Putamen (tissue), 1 donor: Measurements from ENCODE around the gene S100A6.
A peak's percentile ranks its signal among the peaks of the same experiment; 100 is the strongest.
"Not testable (repeated sequence)": the region's sequence is repeated elsewhere in the genome, so short reads cannot be mapped to it uniquely, and the experiment has no call there.

Experiments used
- DNase-seq: peaks from one replicate; pipeline ENCODE4 v3.0.0-alpha.2; 2016; ENCODE audit warnings: low spot score

Gene S100A6

GRCh38 chr1:153535242-153536011 is at the start of gene S100A6:
TSS of gene S100A6 (minus strand) at chr1:153535991. CDS start at chr1:153535339, 652 bp downstream.
- no peak for DNase-seq

DNA sequence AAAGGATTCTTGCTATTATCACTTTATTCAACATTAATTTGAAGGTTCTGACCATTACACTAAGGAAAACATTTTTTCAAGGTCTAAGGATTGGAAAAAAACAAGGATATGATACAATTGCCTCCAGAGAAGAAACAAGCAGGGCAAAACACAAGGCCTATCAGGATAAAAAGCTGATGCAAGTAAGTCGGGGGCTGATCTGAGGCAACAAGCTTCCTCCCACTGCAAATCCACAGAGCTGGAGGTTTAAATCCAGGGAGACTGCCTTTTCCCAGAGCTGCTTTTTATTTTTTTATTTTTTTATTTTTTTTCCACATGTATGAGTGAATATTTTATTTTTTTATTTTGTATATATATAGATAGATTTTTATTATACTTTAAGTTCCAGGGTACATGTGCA is 49.2 kb upstream of the S100A6 start:
- no peak for DNase-seq

DNA sequence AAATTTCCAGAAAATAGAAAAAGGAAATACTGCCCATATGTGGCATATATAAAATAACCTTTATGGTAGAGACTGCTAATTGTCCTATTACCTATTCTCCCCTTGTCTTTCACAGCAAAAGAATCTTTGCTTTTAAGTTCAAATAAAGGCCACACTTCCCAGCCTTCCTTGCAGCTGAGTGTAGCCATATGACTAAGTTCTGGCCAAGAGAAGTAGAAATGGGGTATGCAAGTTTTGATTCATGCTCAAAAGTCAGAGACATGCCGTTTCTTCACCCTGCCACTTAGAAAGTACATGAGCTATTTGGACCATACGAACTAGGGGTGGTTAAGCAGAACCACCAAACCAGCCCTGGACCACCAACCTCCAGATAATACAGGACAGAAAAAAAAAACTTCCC is 48.2 kb upstream of the S100A6 start:
- DNase-seq = no peak

DNA sequence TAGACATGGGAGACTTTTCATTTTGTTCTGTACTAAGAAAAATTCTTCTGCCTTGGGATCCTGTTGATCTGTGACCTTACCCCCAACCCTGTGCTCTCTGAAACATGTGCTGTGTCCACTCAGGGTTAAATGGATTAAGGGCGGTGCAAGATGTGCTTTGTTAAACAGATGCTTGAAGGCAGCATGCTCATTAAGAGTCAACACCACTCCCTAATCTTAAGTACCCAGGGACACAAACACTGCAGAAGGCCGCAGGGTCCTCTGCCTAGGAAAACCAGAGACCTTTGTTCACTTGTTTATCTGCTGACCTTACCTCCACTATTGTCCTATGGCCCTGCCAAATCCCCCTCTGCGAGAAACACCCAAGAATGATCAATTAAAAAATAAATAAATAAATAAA is 47.7 kb upstream of the S100A6 start:
- DNase-seq = not testable (repeated sequence)

DNA sequence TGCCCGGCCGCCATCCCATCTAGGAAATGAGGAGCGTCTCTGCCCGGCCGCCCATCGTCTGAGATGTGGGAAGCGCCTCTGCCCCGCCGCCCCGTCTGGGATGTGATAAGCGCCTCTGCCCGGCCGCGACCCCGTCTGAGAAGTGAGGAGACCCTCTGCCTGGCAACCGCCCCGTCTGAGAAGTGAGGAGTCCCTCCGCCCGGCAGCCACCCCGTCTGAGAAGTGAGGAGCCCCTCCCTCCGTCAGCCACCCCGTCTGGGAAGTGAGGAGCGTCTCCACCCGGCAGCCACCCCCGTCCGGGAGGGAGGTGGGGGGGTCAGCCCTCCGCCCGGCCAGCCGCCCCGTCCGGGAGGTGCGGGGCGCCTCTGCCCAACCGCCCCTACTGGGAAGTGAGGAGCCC is 47.0 kb upstream of the S100A6 start:
- not testable (repeated sequence) for DNase-seq

DNA sequence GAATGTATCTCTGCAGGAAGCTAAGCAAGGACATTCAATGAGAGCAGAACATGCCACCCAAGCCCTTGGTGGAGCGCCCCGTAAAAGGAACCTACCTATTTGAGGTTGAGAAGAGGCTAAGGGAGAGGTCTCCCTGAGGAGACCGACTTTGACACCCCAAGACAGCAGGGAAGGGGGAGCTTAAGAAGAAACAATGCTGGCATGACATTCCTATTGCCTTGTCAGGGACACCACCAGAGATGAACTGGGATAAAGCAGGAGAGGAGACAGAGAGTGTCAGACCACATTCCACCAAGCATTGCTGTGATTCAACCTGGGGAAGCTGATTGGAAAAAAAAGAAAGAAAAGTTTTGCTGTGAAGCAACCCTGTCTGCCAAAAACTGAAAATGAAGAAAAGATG is 43.1 kb upstream of the S100A6 start:
- no peak for DNase-seq

DNA sequence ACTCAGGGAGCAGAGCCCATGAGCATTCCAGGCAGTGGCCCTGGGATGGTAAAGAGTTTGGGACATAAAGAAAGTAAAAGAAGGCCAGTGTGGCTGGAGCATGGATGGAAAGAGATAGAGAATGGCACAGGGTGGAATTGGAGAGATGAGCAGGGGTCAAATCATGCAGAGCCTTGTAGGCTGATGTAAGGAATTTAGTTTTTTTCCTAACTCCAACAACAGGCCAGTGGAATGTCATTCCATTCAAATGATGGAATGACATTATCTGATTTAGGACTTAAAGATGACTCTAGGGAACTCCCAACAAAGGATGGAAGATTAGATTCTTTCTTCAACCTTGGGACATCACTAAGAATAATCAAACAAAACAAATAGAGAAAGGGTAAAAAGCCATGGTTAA is 42.7 kb upstream of the S100A6 start:
- no peak for DNase-seq

DNA sequence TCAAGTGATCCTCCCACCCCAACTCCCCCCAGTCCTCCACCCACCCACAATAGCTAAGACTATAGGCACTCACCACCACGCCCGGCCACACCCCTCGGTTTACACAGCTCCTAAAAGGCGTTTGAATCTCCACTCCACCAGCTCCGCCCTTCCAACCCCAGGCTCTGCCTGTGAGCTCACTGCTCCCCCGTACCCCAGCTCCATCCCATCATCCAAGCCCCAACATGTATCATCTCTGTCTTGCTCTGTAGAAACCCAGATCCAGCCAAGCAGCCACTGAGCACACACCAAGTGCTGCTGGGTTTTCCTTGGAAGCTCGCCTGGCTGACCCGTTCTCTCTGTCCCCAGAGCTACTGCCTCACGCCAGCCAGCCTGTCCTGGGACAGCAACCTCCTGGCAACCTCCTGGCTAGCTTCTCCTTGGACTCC is 41.8 kb upstream of the S100A6 start:
- no peak for DNase-seq

- DNase-seq = no peak
Observed at GRCh38 chr1:153577138-153577537, 41.3 kb upstream of the S100A6 start.

- not testable (repeated sequence) for DNase-seq
Observed at GRCh38 chr1:153575497-153575896, 39.7 kb upstream of the S100A6 start.

GRCh38 chr1:153575081-153575491 is 39.3 kb upstream of the S100A6 start:
- DNase-seq = not testable (repeated sequence)

GRCh38 chr1:153573351-153573750 is 37.6 kb upstream of the S100A6 start:
- no peak for DNase-seq

DNA sequence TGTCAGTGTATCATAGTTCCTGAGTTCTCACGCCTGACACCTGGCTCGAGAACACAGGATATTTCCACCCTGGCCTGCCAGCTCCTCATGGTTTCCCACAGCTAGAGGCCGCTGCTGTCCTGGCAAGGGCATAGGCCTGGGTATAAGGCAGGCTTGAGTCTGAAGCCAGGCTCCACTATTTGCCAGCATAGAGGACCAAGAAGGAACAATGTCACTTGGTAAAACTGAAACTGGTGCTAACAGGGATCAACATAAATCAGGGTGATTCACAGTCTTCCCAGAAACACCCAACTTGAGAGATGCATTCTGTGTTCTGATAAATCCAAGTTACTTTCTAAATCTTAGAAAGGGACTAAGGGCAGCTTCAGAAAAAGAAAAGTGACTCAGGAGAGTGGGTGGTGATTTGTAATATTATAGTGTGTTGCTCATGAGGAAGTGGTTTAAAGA is 36.8 kb upstream of the S100A6 start:
- peak; percentile 81 for DNase-seq

DNA sequence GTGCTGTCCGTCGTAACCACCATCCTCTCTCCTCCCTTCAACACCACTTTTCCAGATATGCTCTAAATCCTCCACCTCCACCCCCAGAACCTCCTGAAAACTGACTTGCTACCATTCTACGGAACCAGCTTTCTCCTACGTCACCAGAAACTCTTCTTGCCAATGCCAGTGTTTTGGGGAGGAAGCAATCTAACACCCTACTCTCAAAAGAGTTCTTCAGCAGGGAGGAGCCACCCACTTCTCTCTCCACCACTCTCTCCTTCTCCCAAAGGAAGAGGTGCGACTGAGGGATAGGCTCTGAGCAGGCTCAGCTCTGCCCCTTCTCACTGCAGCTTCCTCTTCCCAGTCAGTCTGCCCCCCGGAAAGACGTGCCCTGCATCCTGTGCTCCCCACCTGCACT is 35.9 kb upstream of the S100A6 start:
- no peak for DNase-seq

DNA sequence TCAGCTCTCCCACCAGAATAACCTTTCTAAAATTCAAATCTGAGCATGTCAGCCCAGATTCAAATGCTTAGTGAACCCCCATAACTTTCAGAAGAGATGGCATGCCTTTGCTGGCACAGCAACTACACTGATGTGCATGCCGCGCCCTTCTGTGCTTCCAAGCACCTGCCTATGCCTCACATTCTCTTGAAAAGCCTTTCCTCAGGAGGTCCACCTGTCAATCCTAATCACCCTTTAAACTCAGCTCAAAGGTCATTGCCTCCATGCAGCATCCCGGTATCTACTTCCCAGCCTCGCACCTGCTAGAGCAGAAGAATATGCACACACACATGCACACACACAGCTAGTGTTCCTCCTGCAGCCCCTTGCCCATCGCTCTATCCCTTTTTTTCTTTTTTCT is 35.1 kb upstream of the S100A6 start:
- no peak for DNase-seq

DNA sequence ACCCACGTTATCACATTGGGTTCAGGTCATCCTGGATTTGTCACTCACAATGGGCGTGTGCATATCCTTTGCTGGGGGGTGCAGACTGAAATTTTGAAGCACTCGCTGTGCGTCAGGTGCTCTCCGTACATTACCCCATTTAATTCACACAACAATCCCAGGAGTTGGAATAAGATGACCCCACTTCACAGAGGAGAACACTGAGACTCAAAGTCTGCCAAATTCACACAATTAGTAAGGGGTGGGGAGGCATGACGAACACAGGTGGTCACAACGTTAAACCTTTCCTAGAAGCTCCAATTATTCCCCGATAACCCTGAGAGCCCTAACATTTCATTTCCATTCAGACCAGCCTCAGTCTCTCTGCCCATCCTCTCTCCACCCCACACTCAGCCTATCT is 33.7 kb upstream of the S100A6 start:
- no peak for DNase-seq

GRCh38 chr1:153568367-153569099 is 32.7 kb upstream of the S100A6 start:
- peak; percentile 61 for DNase-seq

DNA sequence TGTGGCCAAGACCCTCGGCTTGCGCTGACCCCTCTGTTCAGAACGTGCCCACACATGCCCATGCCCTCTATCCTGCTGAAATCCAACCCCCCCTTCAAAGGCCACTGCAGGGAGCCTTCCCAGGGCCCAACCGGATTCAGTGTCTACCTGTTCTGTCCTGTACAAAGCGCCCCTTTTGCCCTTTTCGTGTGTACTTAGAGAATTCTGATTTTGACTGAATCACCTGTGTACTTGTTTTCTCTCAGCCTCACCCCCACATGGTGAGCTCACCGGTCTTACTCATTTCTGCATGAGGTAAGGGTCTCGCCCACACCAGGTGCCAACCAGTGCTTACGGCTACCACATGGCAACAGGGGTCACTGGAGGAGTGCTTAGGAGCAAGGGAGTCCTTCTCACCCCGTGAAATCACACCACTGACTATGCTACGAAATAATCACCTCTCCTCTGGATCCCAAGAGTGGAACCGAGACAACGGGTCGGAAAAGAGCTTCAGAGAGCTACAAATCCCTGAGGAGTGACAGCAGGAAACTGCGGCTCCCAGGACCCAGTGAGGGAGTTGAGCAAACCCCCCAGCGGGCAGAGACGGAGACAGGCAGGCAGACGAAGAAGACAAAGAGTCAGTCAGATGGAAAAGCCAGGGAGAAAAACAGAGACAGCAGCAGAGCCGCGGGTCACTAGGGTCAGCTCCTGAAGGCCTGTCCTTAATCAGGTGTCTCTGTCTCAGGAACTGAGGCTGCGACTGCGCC is 32.0 kb upstream of the S100A6 start:
- DNase-seq = no peak

DNA sequence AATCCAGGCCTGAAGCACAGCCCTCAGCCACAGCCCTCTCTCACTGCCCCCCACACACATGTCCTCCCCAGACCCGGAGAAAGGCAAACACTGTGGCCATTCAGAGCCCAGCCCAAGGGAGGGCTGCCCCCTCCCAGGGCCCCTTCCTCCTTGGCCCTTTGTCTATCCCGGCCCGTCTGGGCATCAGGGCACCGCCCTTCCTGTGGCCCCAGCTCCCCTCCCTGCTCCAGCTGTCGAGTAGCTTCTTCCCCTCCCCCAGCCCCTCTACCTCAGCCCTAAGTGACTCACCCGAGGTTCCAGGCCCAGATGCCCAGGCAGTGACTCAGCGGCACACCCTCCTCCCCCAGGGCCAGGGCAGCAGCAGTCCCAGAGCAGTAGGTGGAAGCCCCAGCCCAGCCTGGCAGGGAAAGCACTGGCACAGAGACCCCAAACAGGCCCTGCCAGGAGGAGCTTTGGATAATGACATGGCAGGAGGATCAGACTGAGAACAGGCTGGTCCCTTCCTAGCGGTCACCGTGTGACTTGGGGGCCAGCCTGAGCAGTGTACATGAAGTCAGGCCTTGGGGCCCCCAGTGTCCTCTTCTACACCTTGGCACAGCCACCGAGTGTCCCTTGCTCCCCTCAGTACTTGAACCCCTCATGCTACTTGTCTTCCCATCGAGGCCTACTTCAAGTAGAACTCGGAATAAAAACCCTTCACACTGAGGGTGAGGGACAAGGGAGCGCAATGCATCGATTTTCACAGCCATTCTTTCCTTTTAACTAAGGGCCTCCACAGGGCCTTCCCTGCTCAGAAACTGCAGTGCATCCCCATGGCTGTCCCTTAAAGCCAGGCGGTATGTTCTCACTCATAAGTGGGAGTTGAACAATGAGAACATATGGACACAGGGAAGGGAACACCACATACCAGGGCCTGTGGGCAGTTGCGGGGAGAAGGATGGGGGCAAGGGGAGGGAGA is 30.9 kb upstream of the S100A6 start:
- no peak for DNase-seq

- DNase-seq = no peak
Observed at GRCh38 chr1:153565529-153566374, 30.0 kb upstream of the S100A6 start, which contains the start of gene S100A2. TSS of gene S100A2 (minus strand) at chr1:153565844. CDS start at chr1:153563877, 1,967 bp downstream.
